Lung (tissue), 12 donors: Measurements from ENCODE around the gene OBSCN. TPM values are rescaled to one million over a fixed set of nuclear protein-coding genes. Genes with fewer than 3 reads are reported as not detected.

Source experiments
- ATAC-seq: fragments of 200-7000 bp; cut with Tn5 transposase; one replicate; pipeline ENCODE4 v1.9.1; 2020; ENCODE audit warnings: moderate number of reproducible peaks; ENCODE audit not compliant: insufficient read depth, low FRiP score
- DNase-seq, 3 donors: peaks; one replicate each; pipeline ENCODE4 v3.0.0-alpha.2; 2013 to 2017
- H3K27ac ChIP-seq, 2 donors: one replicate each; pipeline ENCODE4 v1.5.1; 2013; ENCODE audit warnings: mild to moderate bottlenecking in 2 of 2, moderate library complexity in 2 of 2, control low read depth in 1 of 2, inconsistent platforms in 1 of 2, low read depth in 1 of 2, low read length in 1 of 2
- H3K27me3 ChIP-seq, 3 donors: one replicate each; pipeline ENCODE4 v1.5.1; 2013; ENCODE audit warnings: low read length in 2 of 3; ENCODE audit not compliant: control insufficient read depth in 3 of 3, insufficient read depth in 3 of 3
- H3K36me3 ChIP-seq, 4 donors: one replicate each; pipeline ENCODE4 v1.5.1; 2013; ENCODE audit warnings: low read length in 4 of 4, mild to moderate bottlenecking in 1 of 4, moderate library complexity in 1 of 4; ENCODE audit not compliant: control insufficient read depth in 4 of 4, insufficient read depth in 4 of 4
- H3K4me1 ChIP-seq, 5 donors: one replicate each; pipeline ENCODE4 v1.5.1; 2013; ENCODE audit warnings: low read length in 5 of 5, mild to moderate bottlenecking in 2 of 5, moderate library complexity in 1 of 5; ENCODE audit not compliant: control insufficient read depth in 5 of 5, insufficient read depth in 5 of 5
- H3K4me3 ChIP-seq: one replicate; pipeline ENCODE4 v1.5.1; 2013; ENCODE audit warnings: mild to moderate bottlenecking, control low read depth, moderate library complexity
- H3K9ac ChIP-seq, 2 donors: one replicate each; pipeline ENCODE4 v1.5.1; 2013; ENCODE audit warnings: low read length in 2 of 2, control low read depth in 1 of 2; ENCODE audit not compliant: insufficient read depth in 1 of 2
- H3K9me3 ChIP-seq, 4 donors: one replicate each; pipeline ENCODE4 v1.5.1; 2013; ENCODE audit warnings: low read length in 3 of 4, mild to moderate bottlenecking in 1 of 4, moderate library complexity in 1 of 4; ENCODE audit not compliant: control insufficient read depth in 4 of 4, insufficient read depth in 3 of 4
- CTCF ChIP-seq: IDR thresholded peaks from 2 replicates; pipeline ENCODE4 v1.5.1; 2012; ENCODE audit warnings: mild to moderate bottlenecking; ENCODE audit errors: control extremely low read depth, extremely low read depth
- WGBS, 2 donors: extraction: QIAGEN DNeasy Blood & Tissue Kit; methylation state at CpG; one replicate each; pipeline ENCODE4 v1.1.7; 2013; 5-methylcytosine and 5-hydroxymethylcytosine counted together
- polyA plus RNA-seq, 2 donors: library from polyadenylated mRNA; stranded (reverse); fragments of 200-250 nt; gene quantifications; one replicate each; pipeline ENCODE4 v1.2.1, GENCODE V29; 2013
- total RNA-seq, 2 donors: library from RNA; depleted of rRNA in 1 of 2; stranded (reverse); fragments of >200 nt in 1 of 2; gene quantifications; one replicate each; pipeline ENCODE4 v1.2.1, GENCODE V29; 2014 to 2021
- donor health status: control.
- donor health status: control.
- donor health status: Bipolar disorder and iron deficiency.
- donor health status: healthy.
- donor health status: DM: yes; HTN: yes; CAD: no.

Gene OBSCN
- total and polyA plus RNA-seq, 4 donors: 5.1 to 47.3 (median 25.4) TPM

- H3K4me3 ChIP-seq: no peak overlapping the region
- H3K9me3 ChIP-seq: no peaks in the 10 kb centered on the region
- H3K9ac ChIP-seq: no peak overlapping the region
- H3K27me3 ChIP-seq: peaks cover 0 to 31% (median 18%) of the 10 kb centered on the region in 3 donors
- peaks cover 0 to 27% (median 12%) of the 10 kb centered on the region in 5 donors for H3K4me1 ChIP-seq
- no peak for DNase-seq
- ATAC-seq: no peak
- TF ChIP-seq CTCF: no peak
- H3K27ac ChIP-seq: peak overlapping the region; percentile 66 to 90
- WGBS, 2 donors: 92 to 93% methylated on average over 10 of the region's 10 CpGs
- peaks cover 0 to 5% (median 0%) of the 10 kb centered on the region in 4 donors for H3K36me3 ChIP-seq
Observed at GRCh38 chr1:228163776-228164519, 43.9 kb upstream of the OBSCN start.

DNA sequence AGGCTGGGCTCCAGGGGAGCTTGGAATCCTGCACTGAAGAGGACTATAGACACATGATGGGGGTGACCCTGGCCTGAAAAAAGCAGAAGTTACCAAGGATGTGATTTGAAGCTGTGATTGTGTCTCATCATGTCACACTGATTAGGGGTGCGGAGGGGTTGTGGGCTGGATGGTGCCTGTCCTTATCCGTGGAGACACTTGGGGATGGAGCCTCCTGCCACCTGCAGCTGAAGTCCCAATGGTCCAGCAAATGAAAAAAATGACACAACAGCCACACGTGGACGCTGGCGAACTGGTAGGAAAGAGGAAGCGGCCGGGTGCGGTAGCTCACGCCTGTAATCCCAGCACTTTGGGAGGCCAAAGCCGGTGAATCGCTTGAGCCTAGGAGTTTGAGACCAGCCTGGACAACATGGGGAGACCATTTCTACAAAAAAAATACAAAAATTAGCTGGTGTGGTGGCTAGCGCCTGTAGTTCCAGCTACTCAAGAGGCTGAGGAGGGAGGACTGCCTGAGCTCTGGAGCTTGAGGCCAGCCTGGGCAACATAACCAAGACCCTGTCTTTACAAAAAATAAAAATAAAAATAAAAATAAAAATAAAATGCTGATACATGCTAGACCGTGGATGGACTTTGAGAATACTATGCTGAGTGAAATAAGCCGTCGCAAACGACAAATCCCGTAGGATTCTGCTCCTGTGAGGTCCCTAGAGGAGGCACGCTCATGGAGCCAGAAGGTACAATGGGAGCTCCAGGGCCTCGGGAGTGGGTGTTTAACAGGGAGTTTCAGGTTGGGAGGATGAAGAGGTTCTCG is 43.1 kb upstream of the OBSCN start:
- Histone ChIP-seq H3K27me3 (peaks cover 0 to 23% (median 10%) of the 10 kb centered on the region in 3 donors), H3K4me3 (peak overlapping the region; percentile 43), H3K9me3 (no peaks in the 10 kb centered on the region), H3K9ac (peak overlapping the region; percentile 49 to 92), H3K4me1 (peaks cover 0 to 27% (median 12%) of the 10 kb centered on the region in 5 donors), H3K27ac (peak overlapping the region; percentile 73 to 91), H3K36me3 (peaks cover 0 to 5% (median 0%) of the 10 kb centered on the region in 4 donors)
- WGBS, 2 donors: 42% methylated on average over 20 of the region's 20 CpGs
- no peak for DNase-seq
- no peak for TF ChIP-seq CTCF
- ATAC-seq: no peak

- ATAC-seq (peak; percentile 91), DNase-seq (peak; percentile 99 to 100 (median 99))
- Histone ChIP-seq H3K9ac (peak within 1 kb of the TSS; percentile 92 to 94), H3K9me3 (no peaks in the 10 kb centered on the region), H3K4me1 (peaks cover 0 to 27% (median 12%) of the 10 kb centered on the region in 5 donors), H3K27me3 (peaks cover 0 to 16% (median 9%) of the 10 kb centered on the region in 3 donors), H3K36me3 (peaks cover 0 to 5% (median 0%) of the 10 kb centered on the region in 4 donors), H3K4me3 (peak within 1 kb of the TSS; percentile 66), H3K27ac (peak within 1 kb of the TSS; percentile 98 to 100)
- WGBS, 2 donors: 0% methylated on average over 54 to 93 of the region's 93 CpGs
- TF ChIP-seq CTCF: peak; percentile 80
Observed at GRCh38 chr1:228165372-228166169, 42.3 kb upstream of the OBSCN start, which contains the start of gene IBA57. Gene IBA57, plus strand, starts transcription at chr1:228165804. Its CDS starts 13 bp downstream, at chr1:228165817.
